Endothelial cell of umbilical vein (primary cell): ENCODE data around the gene SNX10.

Experiments
- CTCF ChIP-seq, 2 donors: IDR thresholded peaks; 1 replicate in 1 of 2; 2 replicates in 1 of 2; pipeline ENCODE4 v1.5.1; 2011; ENCODE audit warnings: low read length in 2 of 2, mild to moderate bottlenecking in 2 of 2, moderate library complexity in 2 of 2, control low read depth in 1 of 2, inconsistent platforms in 1 of 2, low read depth in 1 of 2; ENCODE audit not compliant: insufficient read depth in 1 of 2; ENCODE audit errors: extremely low read depth in 1 of 2
- EZH2 ChIP-seq: IDR thresholded peaks from 2 replicates; pipeline ENCODE4 v1.6.1; 2012; ENCODE audit warnings: borderline replicate concordance, low read depth, mild to moderate bottlenecking, moderate library complexity, low read length, inconsistent platforms; ENCODE audit not compliant: severe bottlenecking
- FOS ChIP-seq: IDR thresholded peaks from 2 replicates; pipeline ENCODE4 v1.6.1; 2011; ENCODE audit warnings: mild to moderate bottlenecking, low read length, moderate library complexity, borderline replicate concordance; ENCODE audit not compliant: insufficient read depth
- GATA2 ChIP-seq: IDR thresholded peaks from 2 replicates; pipeline ENCODE4 v1.7.0; 2011; ENCODE audit warnings: low read depth, mild to moderate bottlenecking, moderate library complexity, mixed read lengths, low read length; ENCODE audit not compliant: insufficient read length, insufficient read depth
- JUN ChIP-seq: IDR thresholded peaks from 2 replicates; pipeline ENCODE4 v1.6.1; 2011; ENCODE audit warnings: borderline replicate concordance, low read depth; ENCODE audit not compliant: insufficient read length, insufficient read depth
- MYC ChIP-seq: IDR thresholded peaks from one replicate; pipeline ENCODE4 v1.6.1; 2011; ENCODE audit warnings: mild to moderate bottlenecking, low read depth, low read length
- POLR2A ChIP-seq: IDR thresholded peaks from 2 replicates; pipeline ENCODE4 v1.6.1; 2012; ENCODE audit warnings: low read depth, mild to moderate bottlenecking, control low read depth, low read length
- POLR2AphosphoS5 ChIP-seq: IDR thresholded peaks from 2 replicates; pipeline ENCODE4 v1.6.1; 2012; ENCODE audit warnings: low read depth, mild to moderate bottlenecking, control low read depth, low read length, moderate library complexity; ENCODE audit not compliant: insufficient read depth
- TF ChIP-seq, protein P1 (sequence below): IDR thresholded peaks from 2 replicates; pipeline ENCODE4 v1.6.1; 2011; ENCODE audit not compliant: insufficient read depth, insufficient read length

DNA sequence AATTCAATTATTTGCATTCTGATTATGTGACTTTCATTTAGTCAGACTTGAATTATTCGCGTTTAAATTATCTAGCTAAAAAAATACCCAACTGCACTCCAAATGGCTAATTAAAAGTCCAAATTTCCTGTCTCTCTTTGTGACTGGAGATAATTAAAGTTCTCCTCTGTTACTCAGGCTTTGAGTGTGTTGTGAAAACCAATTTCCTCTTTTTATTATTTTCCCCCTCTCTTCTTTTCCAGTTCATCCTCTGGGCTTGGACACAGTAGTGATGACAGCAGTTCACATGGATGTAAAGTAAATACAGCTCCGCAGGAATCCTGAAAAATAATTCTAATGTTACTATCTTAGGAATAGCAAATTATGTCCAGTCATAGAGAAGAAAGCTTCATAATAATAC lies 80.6 kb downstream of the SNX10 start:
- TF ChIP-seq CTCF (IDR thresholded peaks at IDR 0.05; ENCODE audit: extremely low read depth in 1 of 2, insufficient read depth in 1 of 2, low read depth in 1 of 2, low read length in 2 of 2), result no peak
- TF ChIP-seq MYC, result no peak
- no peak for TF ChIP-seq EZH2
- TF ChIP-seq JUN, result no peak
- no peak for TF ChIP-seq POLR2A
- TF ChIP-seq GATA2, result no peak
- TF ChIP-seq POLR2AphosphoS5, result no peak
- TF ChIP-seq, protein P1, sequence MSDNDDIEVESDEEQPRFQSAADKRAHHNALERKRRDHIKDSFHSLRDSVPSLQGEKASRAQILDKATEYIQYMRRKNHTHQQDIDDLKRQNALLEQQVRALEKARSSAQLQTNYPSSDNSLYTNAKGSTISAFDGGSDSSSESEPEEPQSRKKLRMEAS, result no peak
- no peak for TF ChIP-seq FOS
